Measurements from ENCODE around the gene SELENOO. TPM values are rescaled to one million over a fixed set of nuclear protein-coding genes. Genes with fewer than 3 reads are reported as not detected.

The SELENOO gene
- total RNA-seq, 1 donor from 2014 or later: 15.0 TPM

- Histone ChIP-seq H3K27ac (replicated peaks) (no peak overlapping the region), H3K36me3 (peaks cover 72% of the 10 kb centered on the region), H3K4me3 (no peak overlapping the region), H3K27me3 (ENCODE audit: low read depth) (no peaks in the 10 kb centered on the region), H3K4me1 (no peaks in the 10 kb centered on the region), H3K9me3 (replicated peaks) (no peaks in the 10 kb centered on the region)
- intact Hi-C loops (cut with micrococcal nuclease): no loop called here
- no peak for DNase-seq
- TF ChIP-seq CTCF (IDR thresholded peaks at IDR 0.05; ENCODE audit: borderline replicate concordance): no peak
Observed at GRCh38 chr22:50226875-50227165, 26.0 kb downstream of the SELENOO start.

- DNase-seq: no peak
- Histone ChIP-seq H3K27me3 (ENCODE audit: low read depth) (no peaks in the 10 kb centered on the region), H3K4me3 (no peak overlapping the region), H3K9me3 (replicated peaks) (no peaks in the 10 kb centered on the region), H3K36me3 (peaks cover 72% of the 10 kb centered on the region), H3K4me1 (no peaks in the 10 kb centered on the region), H3K27ac (replicated peaks) (no peak overlapping the region)
- no peak for TF ChIP-seq CTCF (IDR thresholded peaks at IDR 0.05; ENCODE audit: borderline replicate concordance)
- intact Hi-C loops (cut with micrococcal nuclease): no loop called here
Observed at GRCh38 chr22:50227579-50228215, 26.9 kb downstream of the SELENOO start.

GRCh38 chr22:50228366-50228765 lies 27.6 kb downstream of the SELENOO start:
- DNase-seq: no peak
- Histone ChIP-seq H3K36me3 (peaks cover 72% of the 10 kb centered on the region), H3K27ac (replicated peaks) (no peak overlapping the region), H3K4me1 (no peaks in the 10 kb centered on the region), H3K9me3 (replicated peaks) (no peaks in the 10 kb centered on the region), H3K27me3 (ENCODE audit: low read depth) (no peaks in the 10 kb centered on the region), H3K4me3 (no peak overlapping the region)
- TF ChIP-seq CTCF (IDR thresholded peaks at IDR 0.05; ENCODE audit: borderline replicate concordance): no peak
- intact Hi-C loops (cut with micrococcal nuclease): no loop called here

- no peak for TF ChIP-seq CTCF (IDR thresholded peaks at IDR 0.05; ENCODE audit: borderline replicate concordance)
- intact Hi-C loops (cut with micrococcal nuclease): no loop called here
- Histone ChIP-seq H3K27ac (replicated peaks) (no peak overlapping the region), H3K9me3 (replicated peaks) (no peaks in the 10 kb centered on the region), H3K4me3 (no peak overlapping the region), H3K4me1 (no peaks in the 10 kb centered on the region), H3K27me3 (ENCODE audit: low read depth) (no peaks in the 10 kb centered on the region), H3K36me3 (peaks cover 64% of the 10 kb centered on the region)
- DNase-seq: no peak
Observed at GRCh38 chr22:50229370-50229769, 28.6 kb downstream of the SELENOO start.

- no peaks in the 10 kb centered on the region for H3K9me3 ChIP-seq (replicated peaks)
- TF ChIP-seq CTCF (IDR thresholded peaks at IDR 0.05; ENCODE audit: borderline replicate concordance): no peak
- peaks cover 46% of the 10 kb centered on the region for H3K36me3 ChIP-seq
- H3K4me1 ChIP-seq: no peaks in the 10 kb centered on the region
- DNase-seq: no peak
- intact Hi-C loops (cut with micrococcal nuclease): no loop called here
- no peak overlapping the region for H3K27ac ChIP-seq (replicated peaks)
- H3K27me3 ChIP-seq (ENCODE audit: low read depth): no peaks in the 10 kb centered on the region
- H3K4me3 ChIP-seq: no peak overlapping the region
Observed at GRCh38 chr22:50232481-50233151, 31.8 kb downstream of the SELENOO start.
